ELF-1 (cell line): ENCODE data around the gene SUCO.
A peak's percentile ranks its signal among the peaks of the same experiment; 100 is the strongest.

Experiments used
- DNase-seq: peaks from one replicate; pipeline ENCODE4 v3.0.0-alpha.2; 2016; ENCODE audit warnings: low read depth, low spot score

SUCO gene

GRCh38 chr1:172515436-172515835 is 17.5 kb upstream of the SUCO start:
- DNase-seq: no peak

- no peak for DNase-seq
These were observed 17.0 kb upstream of the SUCO start for GRCh38 chr1:172515927-172516326.

- DNase-seq: no peak
These were observed 15.9 kb upstream of the SUCO start for GRCh38 chr1:172517081-172517480.

- no peak for DNase-seq
These were observed 15.4 kb upstream of the SUCO start for GRCh38 chr1:172517545-172517944.

GRCh38 chr1:172529304-172529703 is 3.6 kb upstream of the SUCO start:
- DNase-seq: no peak

- no peak for DNase-seq
These were observed 3.0 kb upstream of the SUCO start for GRCh38 chr1:172530000-172530399.

GRCh38 chr1:172531412-172532182 is 1.4 kb upstream of the SUCO start:
- no peak for DNase-seq

- DNase-seq: peak; percentile 98
These were observed 709 bp upstream of the SUCO start for GRCh38 chr1:172532183-172532699.

- no peak for DNase-seq
These were observed 682 bp downstream of the SUCO start for GRCh38 chr1:172533513-172534151.

- DNase-seq: no peak
These were observed 3.3 kb downstream of the SUCO start for GRCh38 chr1:172536256-172536655.

GRCh38 chr1:172537366-172537765 is 4.4 kb downstream of the SUCO start:
- DNase-seq: no peak

GRCh38 chr1:172537827-172538391 is 5.0 kb downstream of the SUCO start:
- DNase-seq: peak; percentile 30

- DNase-seq: no peak
These were observed 7.7 kb downstream of the SUCO start for GRCh38 chr1:172540635-172541034.

GRCh38 chr1:172544481-172545104 is 11.6 kb downstream of the SUCO start:
- DNase-seq: no peak

GRCh38 chr1:172545396-172546004 is 12.6 kb downstream of the SUCO start:
- no peak for DNase-seq

- no peak for DNase-seq
These were observed 14.1 kb downstream of the SUCO start for GRCh38 chr1:172547071-172547470.

- no peak for DNase-seq
These were observed 16.8 kb downstream of the SUCO start for GRCh38 chr1:172549621-172550280.

- no peak for DNase-seq
These were observed 18.3 kb downstream of the SUCO start for GRCh38 chr1:172551279-172551678.

GRCh38 chr1:172554915-172555314 is 22.0 kb downstream of the SUCO start:
- no peak for DNase-seq

- DNase-seq: no peak
These were observed 23.5 kb downstream of the SUCO start for GRCh38 chr1:172556461-172556860.

- no peak for DNase-seq
These were observed 24.3 kb downstream of the SUCO start for GRCh38 chr1:172557270-172557669.
